A204.1 (cell line): ENCODE results near the gene DCST1.

Experiments used
- FAIRE-seq: peaks from 2 replicates; lab custom pipeline; 2012; peaks lifted over from hg19 to GRCh38; lab: Jason Lieb, UNC

Gene DCST1

GRCh38 chr1:155014709-155015508, 18.7 kb upstream of the DCST1 start:
- FAIRE-seq, result no peak

GRCh38 chr1:155015527-155016230, 17.9 kb upstream of the DCST1 start:
- no peak for FAIRE-seq

- FAIRE-seq, result no peak
Measured at GRCh38 chr1:155016231-155016831, 17.3 kb upstream of the DCST1 start.

- no peak for FAIRE-seq
Measured at GRCh38 chr1:155017041-155017945, 16.3 kb upstream of the DCST1 start.

- FAIRE-seq, result no peak
Measured at GRCh38 chr1:155017946-155018316, 15.7 kb upstream of the DCST1 start.

- FAIRE-seq, result no peak
Measured at GRCh38 chr1:155018617-155019348, 14.8 kb upstream of the DCST1 start.

- FAIRE-seq, result no peak
Measured at GRCh38 chr1:155019377-155020245, 14.0 kb upstream of the DCST1 start.

- FAIRE-seq, result no peak
Measured at GRCh38 chr1:155022136-155022926, 11.3 kb upstream of the DCST1 start.

- FAIRE-seq, result no peak
Measured at GRCh38 chr1:155022927-155023236, 10.7 kb upstream of the DCST1 start.

- no peak for FAIRE-seq
Measured at GRCh38 chr1:155023627-155024026, 10.0 kb upstream of the DCST1 start.

- no peak for FAIRE-seq
Measured at GRCh38 chr1:155024315-155024714, 9.3 kb upstream of the DCST1 start.

- no peak for FAIRE-seq
Measured at GRCh38 chr1:155026154-155026553, 7.5 kb upstream of the DCST1 start.

GRCh38 chr1:155026588-155026987, 7.0 kb upstream of the DCST1 start:
- FAIRE-seq, result no peak

GRCh38 chr1:155029513-155030242, 3.9 kb upstream of the DCST1 start:
- FAIRE-seq, result no peak

GRCh38 chr1:155030243-155030795, 3.3 kb upstream of the DCST1 start:
- no peak for FAIRE-seq

GRCh38 chr1:155030899-155031298, 2.7 kb upstream of the DCST1 start:
- no peak for FAIRE-seq

- FAIRE-seq, result no peak
Measured at GRCh38 chr1:155032886-155033285, 738 bp upstream of the DCST1 start.

GRCh38 chr1:155034318-155035208, 939 bp downstream of the DCST1 start:
- FAIRE-seq, result no peak
